Fibroblast of gingiva (primary cell): ENCODE results near the gene CRB2.

Experiments
- DNase-seq: peaks from one replicate; pipeline ENCODE4 v3.0.0-alpha.2; 2011; ENCODE audit warnings: low read depth

CRB2 gene

GRCh38 chr9:123355761-123356431, at the start of gene CRB2:
TSS of gene CRB2 (plus strand) at chr9:123356197. CDS start at chr9:123356261, 64 bp downstream.
- DNase-seq = no peak

DNA sequence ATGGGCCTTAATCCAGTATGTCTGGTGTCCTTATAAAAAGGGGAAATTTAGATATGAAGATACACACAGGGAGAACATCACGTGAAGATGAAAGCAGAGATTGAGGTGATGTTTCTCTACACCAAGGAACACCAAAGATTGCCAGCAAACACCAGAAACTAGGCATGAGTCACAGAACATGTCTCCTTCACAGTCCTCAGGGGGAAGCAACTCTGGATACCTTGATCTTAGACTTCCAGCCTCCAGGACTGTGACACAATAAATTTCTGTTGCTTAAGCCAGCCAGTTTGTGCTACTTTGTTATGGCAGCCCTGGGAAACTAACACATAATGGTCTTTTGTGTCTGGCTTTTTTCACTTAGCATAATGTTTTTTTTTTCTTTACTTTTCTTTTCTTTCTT, 46.4 kb upstream of the CRB2 start:
- no peak for DNase-seq

DNA sequence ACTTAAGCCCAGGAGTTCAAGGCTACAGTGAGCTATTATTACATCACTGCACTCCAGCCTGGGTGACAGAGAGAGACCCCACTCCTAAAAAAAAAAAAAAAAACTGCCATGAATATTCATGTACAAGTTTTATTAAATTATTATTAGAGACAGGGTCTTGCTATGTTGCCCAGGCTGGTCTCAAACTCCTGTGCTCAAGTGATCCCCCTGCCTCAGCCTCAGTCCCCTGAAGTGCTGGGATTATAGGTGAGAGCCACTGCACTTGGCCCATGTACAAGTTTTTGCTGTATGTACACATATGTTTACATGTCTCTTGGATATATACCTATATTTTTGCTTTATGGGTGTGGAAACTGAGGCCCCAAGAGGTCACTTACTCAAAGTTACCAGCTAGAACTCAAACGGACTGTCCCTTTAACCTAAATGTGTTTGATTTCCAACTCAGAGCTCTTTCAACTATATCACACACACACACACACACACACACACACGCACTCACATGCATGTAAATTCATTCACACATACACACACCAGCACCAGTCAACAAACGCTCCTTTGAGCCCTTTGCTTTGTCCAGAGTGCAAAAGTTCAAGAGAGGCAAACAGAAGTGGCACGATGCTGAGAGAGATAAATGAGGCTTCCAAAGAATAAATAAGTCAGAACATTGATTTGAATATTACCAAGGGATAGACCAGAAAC, 45.3 kb upstream of the CRB2 start:
- DNase-seq = no peak

DNA sequence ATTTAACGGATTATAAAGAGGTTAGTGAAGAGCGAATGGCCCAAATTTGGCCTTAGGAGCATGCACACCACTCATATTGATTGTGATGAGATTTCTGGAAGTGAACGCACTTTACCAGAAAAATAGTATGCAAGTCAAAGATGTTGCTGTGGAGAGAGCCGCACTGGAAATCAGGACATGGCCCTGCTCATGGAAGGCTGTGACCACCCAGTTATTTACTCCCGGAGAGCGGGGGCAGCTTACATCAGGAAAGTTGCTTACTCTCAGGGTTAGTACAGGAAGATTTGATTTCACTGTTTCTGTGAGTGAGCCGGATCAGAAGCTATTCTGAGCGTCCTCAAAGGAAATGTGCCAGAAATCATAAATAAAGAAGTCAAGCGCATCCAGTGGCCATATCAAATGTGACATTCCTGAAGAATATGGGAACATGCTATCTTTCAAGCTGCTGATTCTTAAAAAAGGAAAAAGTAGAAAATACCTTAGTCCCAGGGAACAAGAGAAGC, 44.7 kb upstream of the CRB2 start:
- DNase-seq = no peak

DNA sequence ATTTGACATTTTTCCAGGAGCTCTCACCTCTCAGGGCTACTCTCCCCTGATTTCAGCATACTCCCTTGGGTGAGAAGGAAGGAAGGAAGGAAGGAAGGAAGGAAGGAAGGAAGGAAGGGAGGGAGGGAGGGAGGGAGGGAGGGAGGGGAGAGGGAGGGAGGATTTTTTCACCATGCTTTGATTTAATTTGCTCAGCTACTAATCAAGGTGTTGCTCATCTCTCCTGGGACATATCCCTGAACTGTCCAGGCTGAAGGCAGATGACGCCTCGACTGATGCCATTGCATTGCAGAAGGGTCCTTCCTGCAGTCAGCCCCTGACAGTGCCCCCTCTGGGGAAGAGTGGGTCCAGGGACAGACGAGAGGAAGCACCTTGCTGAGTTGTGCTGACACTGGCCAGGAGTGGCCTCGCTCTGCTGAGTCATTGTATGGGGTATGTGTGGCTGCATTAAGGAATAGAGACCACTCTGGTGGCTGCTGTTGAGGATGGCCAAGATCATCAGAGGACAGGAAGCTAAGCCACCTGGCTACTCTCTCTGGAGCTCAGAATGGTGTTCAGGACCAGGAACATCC, 43.6 kb upstream of the CRB2 start:
- DNase-seq = no peak

- no peak for DNase-seq
These were observed 41.4 kb upstream of the CRB2 start for GRCh38 chr9:123314617-123315016.

DNA sequence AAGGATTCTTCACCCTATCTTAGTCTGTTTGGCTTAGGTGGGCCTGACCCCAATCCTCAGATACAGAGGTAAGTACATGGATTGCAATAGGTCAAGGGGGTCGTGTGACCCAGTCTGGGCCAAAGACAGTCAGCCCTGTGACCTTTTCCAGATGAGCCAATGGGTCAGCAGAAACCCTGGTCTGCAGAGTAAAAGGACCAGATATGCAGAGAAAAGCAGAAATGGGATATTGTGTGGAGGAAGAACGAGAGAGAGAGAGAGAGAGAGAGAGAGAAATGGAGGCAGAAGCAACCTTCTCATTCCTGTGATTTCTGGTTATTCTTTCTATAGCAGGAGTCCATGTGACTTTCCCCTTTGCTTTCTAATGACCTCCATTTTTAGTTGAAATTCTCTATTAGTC, 40.4 kb upstream of the CRB2 start:
- DNase-seq = no peak

GRCh38 chr9:123316053-123316718, 39.8 kb upstream of the CRB2 start:
- DNase-seq = no peak

DNA sequence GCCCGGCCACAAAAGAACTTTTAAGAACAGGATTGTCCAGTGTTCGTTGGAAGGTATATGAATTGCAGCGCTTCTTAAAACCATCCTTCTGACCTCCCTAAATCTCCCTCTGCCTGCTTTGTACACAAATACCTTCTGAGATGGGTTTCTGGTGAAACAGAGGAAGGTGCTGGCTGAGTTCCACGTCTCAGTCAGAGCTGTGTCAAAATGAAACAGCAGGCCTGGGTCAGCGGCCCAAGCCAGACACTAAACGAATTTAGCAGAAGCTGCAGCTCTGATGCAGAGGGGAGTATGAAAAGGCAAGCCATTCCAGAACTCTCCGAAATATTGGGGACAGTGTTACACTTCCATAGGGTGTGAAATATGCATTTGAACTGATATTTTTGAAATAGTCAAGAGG, 37.8 kb upstream of the CRB2 start:
- no peak for DNase-seq

DNA sequence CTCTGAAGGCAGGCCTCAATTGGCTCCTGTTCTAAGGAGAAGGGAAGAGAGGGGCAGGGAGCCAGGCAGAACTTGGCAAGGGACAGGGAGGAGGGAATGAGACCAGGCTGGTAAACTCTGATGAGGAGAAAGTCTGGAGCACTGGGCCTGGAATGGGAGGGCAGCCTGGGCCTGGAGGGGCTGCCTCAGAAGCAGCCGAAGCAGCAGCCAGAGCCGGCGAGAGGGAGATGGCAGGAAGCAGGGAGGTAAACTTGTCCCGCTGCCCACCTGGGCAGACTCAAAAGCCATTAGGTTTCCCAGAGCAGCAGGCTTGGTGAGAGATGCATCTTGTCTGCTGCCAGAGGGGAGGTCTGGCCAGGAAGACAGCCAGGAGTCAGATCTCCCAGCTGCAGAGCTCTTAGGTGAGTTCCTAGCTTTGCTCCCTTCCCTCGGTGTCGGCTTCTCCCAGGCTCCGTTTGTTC, 37.0 kb upstream of the CRB2 start:
- DNase-seq = no peak

GRCh38 chr9:123319541-123320339, 36.3 kb upstream of the CRB2 start:
- no peak for DNase-seq

GRCh38 chr9:123320814-123321213, 35.2 kb upstream of the CRB2 start:
- no peak for DNase-seq

- no peak for DNase-seq
These were observed 34.3 kb upstream of the CRB2 start for GRCh38 chr9:123321616-123322272.

DNA sequence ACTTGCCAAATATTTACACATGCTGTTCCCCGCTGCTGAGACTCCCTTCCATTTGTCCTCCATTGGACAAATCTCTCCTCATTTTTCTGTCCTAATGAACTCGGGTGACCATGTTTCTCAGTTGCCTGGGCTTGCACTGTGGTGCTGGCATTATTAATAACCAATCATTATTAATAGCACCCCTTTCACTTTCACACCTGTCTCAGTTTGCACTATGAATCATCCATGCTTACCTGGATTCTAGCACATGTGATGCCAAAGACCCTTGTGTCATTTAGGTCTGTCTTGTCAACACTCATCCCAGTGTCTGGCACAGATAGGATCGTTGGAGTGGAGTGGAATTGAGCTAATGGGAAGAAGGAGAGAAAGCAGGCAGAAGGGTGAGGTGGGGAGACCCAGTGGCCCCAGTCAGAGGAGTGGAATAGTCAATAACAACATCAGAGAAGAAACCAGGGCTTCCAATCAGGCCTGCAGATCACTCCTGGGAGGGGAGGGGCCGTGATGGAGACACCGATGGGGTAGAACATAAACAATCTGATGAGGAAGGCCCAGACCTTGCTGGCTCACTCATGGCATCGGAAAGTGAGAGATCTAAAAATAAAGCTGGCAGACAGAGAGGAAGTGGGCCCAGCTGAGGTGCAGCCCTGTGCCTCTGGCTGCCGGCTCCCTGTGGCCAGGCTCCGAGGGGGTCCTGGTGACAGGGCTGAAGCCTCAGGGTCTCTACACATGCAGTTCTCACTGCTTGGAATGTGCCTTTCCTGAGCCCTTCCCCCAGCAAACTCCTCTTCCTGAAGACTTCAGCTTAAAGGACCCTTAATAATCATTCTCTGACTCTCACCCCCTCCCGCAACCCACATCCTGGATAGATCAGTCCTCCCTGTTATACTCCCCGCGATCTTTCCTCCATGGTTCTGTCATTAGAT, 33.5 kb upstream of the CRB2 start:
- no peak for DNase-seq

GRCh38 chr9:123323196-123324013, 32.6 kb upstream of the CRB2 start:
- DNase-seq = no peak

DNA sequence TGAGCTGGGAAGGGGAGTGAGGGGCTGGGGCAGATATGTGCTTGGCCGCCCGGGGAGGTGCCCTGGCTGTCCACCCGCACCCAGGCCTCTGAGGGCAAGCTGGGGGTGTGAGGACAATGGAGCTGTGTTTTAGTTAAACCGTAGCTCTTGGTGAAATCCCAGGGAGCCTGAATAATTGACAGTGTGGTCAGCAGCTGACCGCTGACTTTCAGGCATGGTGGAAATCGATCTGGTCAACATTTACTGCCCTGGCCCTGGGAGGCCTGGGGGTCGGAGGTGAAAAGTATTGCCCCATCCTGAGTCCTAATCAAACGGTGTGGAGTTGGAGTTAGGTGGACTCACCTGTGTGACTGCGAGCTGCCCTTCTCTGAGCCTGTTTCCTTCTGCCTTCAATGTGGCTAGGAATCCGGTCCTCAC, 31.2 kb upstream of the CRB2 start:
- DNase-seq = no peak

- no peak for DNase-seq
These were observed 29.8 kb upstream of the CRB2 start for GRCh38 chr9:123326187-123326586.

DNA sequence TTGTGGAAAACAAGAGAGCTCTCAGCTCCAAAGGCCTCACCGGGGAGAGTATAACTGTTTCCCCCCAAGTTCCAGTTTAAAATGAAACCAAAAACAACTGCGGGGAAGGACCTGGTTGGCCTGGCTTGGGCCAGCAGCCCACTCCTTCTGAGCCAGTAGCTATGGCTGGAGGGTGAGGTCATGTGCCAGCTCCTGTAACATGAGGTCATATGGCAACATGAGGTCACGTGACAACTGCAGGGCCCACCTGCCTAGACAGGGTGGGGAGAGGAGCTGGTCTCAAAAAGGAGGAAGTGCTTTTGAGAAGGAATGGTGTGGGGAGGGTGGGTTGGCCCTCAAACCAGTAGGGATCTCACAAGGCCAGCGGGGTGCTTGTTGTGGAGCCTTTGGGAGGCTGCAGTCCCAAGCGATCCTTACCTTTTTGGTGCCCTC, 29.3 kb upstream of the CRB2 start:
- DNase-seq = no peak

- no peak for DNase-seq
These were observed 28.3 kb upstream of the CRB2 start for GRCh38 chr9:123327697-123328100.
